Hepatocyte (in vitro differentiated cells): ENCODE measurements around the gene PCDH10.

Source experiments
- EZH2 ChIP-seq: fragments of 200-600 bp; sonication (generic); IDR thresholded peaks from 2 replicates; pipeline ENCODE4 v1.6.1; 2016; ENCODE audit warnings: antibody characterized with exemption, mild to moderate bottlenecking, borderline replicate concordance
- EZH2phosphoT487 ChIP-seq: fragments of 200-600 bp; sonication (generic); IDR thresholded peaks from one replicate; pipeline ENCODE4 v1.6.1; 2018; ENCODE audit warnings: antibody characterized with exemption, mild to moderate bottlenecking, low read depth, moderate library complexity; ENCODE audit not compliant: unreplicated experiment, severe bottlenecking
- TF ChIP-seq, protein P1 (sequence below): fragments of 200-600 bp; sonication (generic); IDR thresholded peaks from 2 replicates; pipeline ENCODE4 v1.5.1; 2016; ENCODE audit warnings: antibody characterized with exemption, mild to moderate bottlenecking; ENCODE audit not compliant: poor library complexity

- TF ChIP-seq, protein P1, sequence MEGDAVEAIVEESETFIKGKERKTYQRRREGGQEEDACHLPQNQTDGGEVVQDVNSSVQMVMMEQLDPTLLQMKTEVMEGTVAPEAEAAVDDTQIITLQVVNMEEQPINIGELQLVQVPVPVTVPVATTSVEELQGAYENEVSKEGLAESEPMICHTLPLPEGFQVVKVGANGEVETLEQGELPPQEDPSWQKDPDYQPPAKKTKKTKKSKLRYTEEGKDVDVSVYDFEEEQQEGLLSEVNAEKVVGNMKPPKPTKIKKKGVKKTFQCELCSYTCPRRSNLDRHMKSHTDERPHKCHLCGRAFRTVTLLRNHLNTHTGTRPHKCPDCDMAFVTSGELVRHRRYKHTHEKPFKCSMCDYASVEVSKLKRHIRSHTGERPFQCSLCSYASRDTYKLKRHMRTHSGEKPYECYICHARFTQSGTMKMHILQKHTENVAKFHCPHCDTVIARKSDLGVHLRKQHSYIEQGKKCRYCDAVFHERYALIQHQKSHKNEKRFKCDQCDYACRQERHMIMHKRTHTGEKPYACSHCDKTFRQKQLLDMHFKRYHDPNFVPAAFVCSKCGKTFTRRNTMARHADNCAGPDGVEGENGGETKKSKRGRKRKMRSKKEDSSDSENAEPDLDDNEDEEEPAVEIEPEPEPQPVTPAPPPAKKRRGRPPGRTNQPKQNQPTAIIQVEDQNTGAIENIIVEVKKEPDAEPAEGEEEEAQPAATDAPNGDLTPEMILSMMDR = no peak
- TF ChIP-seq EZH2 (no peak), EZH2phosphoT487 (no peak)
Observed at GRCh38 chr4:133162941-133163340, 13.8 kb downstream of the PCDH10 start.
